ENCODE measurements around the gene B4GALT3. TPM values are rescaled to one million over a fixed set of nuclear protein-coding genes. Genes with fewer than 3 reads are reported as not detected.

The B4GALT3 gene
- total and polyA plus RNA-seq, 2 of the 8 experiments (the other 6 are each of a cell fraction or from before 2014, with no cell fraction given): 42.3 to 43.0 TPM

DNA sequence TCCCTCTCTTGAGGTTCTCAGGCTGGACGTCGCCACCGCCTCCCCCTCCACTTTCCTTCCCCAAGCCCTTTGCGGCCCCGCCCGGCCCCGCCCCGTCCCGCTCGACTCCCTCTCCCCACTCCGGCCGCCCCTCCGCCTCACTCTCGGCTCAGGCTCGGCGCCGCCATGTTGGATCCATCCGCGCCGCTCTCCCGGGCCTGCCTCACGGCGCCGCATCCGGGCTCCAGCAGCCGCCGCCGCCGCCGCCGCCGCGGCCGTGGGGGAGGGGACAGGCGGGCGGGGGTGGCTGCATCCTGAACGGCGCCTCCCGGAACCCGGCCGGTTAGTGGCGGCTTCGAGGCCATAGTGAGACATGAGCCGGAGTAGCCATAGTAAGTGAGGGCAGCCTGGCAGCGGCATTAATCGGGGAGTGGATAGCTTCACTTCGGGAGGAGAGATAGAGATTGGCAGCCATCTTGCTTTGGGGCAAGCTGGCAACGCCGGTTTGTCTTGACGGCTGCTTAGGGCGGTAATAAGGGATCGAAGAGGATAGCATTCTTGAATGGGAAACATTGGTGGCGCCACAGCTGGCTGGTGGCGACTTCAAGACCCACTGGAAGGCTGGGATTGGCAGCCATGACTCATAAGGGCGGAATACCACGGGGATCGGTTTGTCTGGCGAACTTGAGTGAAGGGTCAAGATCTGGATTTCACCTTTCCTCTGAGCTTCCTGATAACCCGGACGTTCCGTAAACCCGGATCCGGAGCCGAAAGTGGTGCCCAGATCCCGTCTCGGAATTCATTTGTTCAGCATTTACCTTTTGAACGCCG lies 44.7 kb downstream of the B4GALT3 start, which contains the start of gene DEDD (continued):
- TF ChIP-seq CTBP2 (IDR thresholded peaks at IDR 0.05; ENCODE audit: borderline replicate concordance, insufficient read depth, insufficient read length, low read length) (peak; percentile 11), YY1 (IDR thresholded peaks at IDR 0.05; ENCODE audit: low read depth, low read length) (peak; percentile 99), POU5F1 (IDR thresholded peaks at IDR 0.05; ENCODE audit: low read depth, low read length) (no peak), NRF1 (IDR thresholded peaks at IDR 0.05; ENCODE audit: low read depth, low read length) (no peak), RBBP5 (IDR thresholded peaks at IDR 0.05; ENCODE audit: borderline replicate concordance, low read depth, low read length) (no peak; the same call in 1 of the 2 replicates), SP2 (IDR thresholded peaks at IDR 0.05; ENCODE audit: low read length) (no peak), CEBPB (IDR thresholded peaks at IDR 0.05; ENCODE audit: low read depth, low read length) (no peak), POLR2A (IDR thresholded peaks at IDR 0.05; ENCODE audit: control extremely low read depth in 1 of 2, low read depth in 2 of 2, low read length in 2 of 2) (peak; percentile 59 to 71), RFX5 (IDR thresholded peaks at IDR 0.05; ENCODE audit: borderline replicate concordance, low read depth, low read length) (no peak), BACH1 (IDR thresholded peaks at IDR 0.05; ENCODE audit: low read length) (no peak), SUZ12 (IDR thresholded peaks at IDR 0.05; ENCODE audit: low read length) (no peak), ATF3 (IDR thresholded peaks at IDR 0.05; ENCODE audit: insufficient read depth, low read depth, low read length) (no peak), ZNF274 (IDR thresholded peaks at IDR 0.05; ENCODE audit: borderline replicate concordance, extremely low read depth, low read length) (no peak), ASH2L (IDR thresholded peaks at IDR 0.05; ENCODE audit: low read length) (peak; percentile 35), RNF2 (IDR thresholded peaks at IDR 0.05; ENCODE audit: borderline replicate concordance, low read depth, low read length, missing control alignments, poor library complexity, severe bottlenecking) (no peak), SP4 (IDR thresholded peaks at IDR 0.05; ENCODE audit: low read length) (no peak; the same call in 1 of the 2 replicates)
- TF ChIP-seq, protein P1, sequence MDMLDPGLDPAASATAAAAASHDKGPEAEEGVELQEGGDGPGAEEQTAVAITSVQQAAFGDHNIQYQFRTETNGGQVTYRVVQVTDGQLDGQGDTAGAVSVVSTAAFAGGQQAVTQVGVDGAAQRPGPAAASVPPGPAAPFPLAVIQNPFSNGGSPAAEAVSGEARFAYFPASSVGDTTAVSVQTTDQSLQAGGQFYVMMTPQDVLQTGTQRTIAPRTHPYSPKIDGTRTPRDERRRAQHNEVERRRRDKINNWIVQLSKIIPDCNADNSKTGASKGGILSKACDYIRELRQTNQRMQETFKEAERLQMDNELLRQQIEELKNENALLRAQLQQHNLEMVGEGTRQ (IDR thresholded peaks at IDR 0.05; ENCODE audit: low read length): no peak
- TF ChIP-seq, protein P2, sequence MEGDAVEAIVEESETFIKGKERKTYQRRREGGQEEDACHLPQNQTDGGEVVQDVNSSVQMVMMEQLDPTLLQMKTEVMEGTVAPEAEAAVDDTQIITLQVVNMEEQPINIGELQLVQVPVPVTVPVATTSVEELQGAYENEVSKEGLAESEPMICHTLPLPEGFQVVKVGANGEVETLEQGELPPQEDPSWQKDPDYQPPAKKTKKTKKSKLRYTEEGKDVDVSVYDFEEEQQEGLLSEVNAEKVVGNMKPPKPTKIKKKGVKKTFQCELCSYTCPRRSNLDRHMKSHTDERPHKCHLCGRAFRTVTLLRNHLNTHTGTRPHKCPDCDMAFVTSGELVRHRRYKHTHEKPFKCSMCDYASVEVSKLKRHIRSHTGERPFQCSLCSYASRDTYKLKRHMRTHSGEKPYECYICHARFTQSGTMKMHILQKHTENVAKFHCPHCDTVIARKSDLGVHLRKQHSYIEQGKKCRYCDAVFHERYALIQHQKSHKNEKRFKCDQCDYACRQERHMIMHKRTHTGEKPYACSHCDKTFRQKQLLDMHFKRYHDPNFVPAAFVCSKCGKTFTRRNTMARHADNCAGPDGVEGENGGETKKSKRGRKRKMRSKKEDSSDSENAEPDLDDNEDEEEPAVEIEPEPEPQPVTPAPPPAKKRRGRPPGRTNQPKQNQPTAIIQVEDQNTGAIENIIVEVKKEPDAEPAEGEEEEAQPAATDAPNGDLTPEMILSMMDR (IDR thresholded peaks at IDR 0.05; ENCODE audit: control extremely low read depth in 1 of 3, insufficient read depth in 1 of 3, low read depth in 1 of 3, low read length in 3 of 3): peak in 1 of 3 experiments; percentile 31; a peak in 1 of 4 replicates

Data from H1 (cell line).